ENCODE results near the gene TATDN2.

TATDN2 gene

GRCh38 chr3:10228248-10228950 is 19.9 kb upstream of the TATDN2 start:
- in situ Hi-C loops (cut with MboI; ENCODE audit: low pct_unique_long_range_greater_than_20kb, low sequenced_read_pairs, unreplicated experiment), result no loop called here
- no peak for DNase-seq (ENCODE audit: low spot score)
- TF ChIP-seq CTCF (IDR thresholded peaks at IDR 0.05; ENCODE audit: extremely low read depth, insufficient read depth, missing control alignments), result no peak

- no peak for DNase-seq (ENCODE audit: low spot score)
- TF ChIP-seq CTCF (IDR thresholded peaks at IDR 0.05; ENCODE audit: extremely low read depth, insufficient read depth, missing control alignments), result no peak
- in situ Hi-C loops (cut with MboI; ENCODE audit: low pct_unique_long_range_greater_than_20kb, low sequenced_read_pairs, unreplicated experiment), result no loop called here
These were observed 18.7 kb upstream of the TATDN2 start for GRCh38 chr3:10229576-10229975.

- in situ Hi-C loops (cut with MboI; ENCODE audit: low pct_unique_long_range_greater_than_20kb, low sequenced_read_pairs, unreplicated experiment), result no loop called here
- peak; percentile 36 for DNase-seq (ENCODE audit: low spot score)
These were observed 16.1 kb upstream of the TATDN2 start for GRCh38 chr3:10232137-10232536.

GRCh38 chr3:10233988-10234387 is 14.3 kb upstream of the TATDN2 start:
- no peak for TF ChIP-seq CTCF (IDR thresholded peaks at IDR 0.05; ENCODE audit: extremely low read depth, insufficient read depth, missing control alignments)
- in situ Hi-C loops (cut with MboI; ENCODE audit: low pct_unique_long_range_greater_than_20kb, low sequenced_read_pairs, unreplicated experiment), result no loop called here
- no peak for DNase-seq (ENCODE audit: low spot score)

More at GRCh38 chr3:10232137-10232536, 16.1 kb upstream of the TATDN2 start:
- TF ChIP-seq CTCF (IDR thresholded peaks at IDR 0.05; ENCODE audit: extremely low read depth, insufficient read depth, missing control alignments), result no peak

GRCh38 chr3:10234526-10235230 is 13.6 kb upstream of the TATDN2 start:
- TF ChIP-seq CTCF (IDR thresholded peaks at IDR 0.05; ENCODE audit: extremely low read depth, insufficient read depth, missing control alignments), result no peak
- no peak for DNase-seq (ENCODE audit: low spot score)
- in situ Hi-C loops (cut with MboI; ENCODE audit: low pct_unique_long_range_greater_than_20kb, low sequenced_read_pairs, unreplicated experiment), result no loop called here

- in situ Hi-C loops (cut with MboI; ENCODE audit: low pct_unique_long_range_greater_than_20kb, low sequenced_read_pairs, unreplicated experiment), result no loop called here
- no peak for TF ChIP-seq CTCF (IDR thresholded peaks at IDR 0.05; ENCODE audit: extremely low read depth, insufficient read depth, missing control alignments)
- no peak for DNase-seq (ENCODE audit: low spot score)
These were observed 12.7 kb upstream of the TATDN2 start for GRCh38 chr3:10235551-10235950.
